Lower lobe of right lung (tissue), 2 donors: ENCODE measurements around the gene CUBN. TPM values are rescaled to one million over a fixed set of nuclear protein-coding genes. Genes with fewer than 3 reads are reported as not detected.
A peak's percentile ranks its signal among the peaks of the same experiment; 100 is the strongest.

Experiments used
- ATAC-seq, 2 donors: fragments of 200-7000 bp; cut with Tn5 transposase; one replicate each; pipeline ENCODE4 v1.9.1; 2020 to 2022; ENCODE audit warnings: mild to moderate bottlenecking in 2 of 2, moderate library complexity in 2 of 2
- DNase-seq: peaks from one replicate; pipeline ENCODE4 v3.0.0-alpha.2; 2020
- H3K27ac ChIP-seq: fragments of 200-600 bp; one replicate; pipeline ENCODE4 v1.8.0; 2022
- H3K27me3 ChIP-seq: fragments of 200-600 bp; one replicate; pipeline ENCODE4 v1.8.0; 2022; ENCODE audit warnings: low read depth
- H3K36me3 ChIP-seq: fragments of 200-600 bp; one replicate; pipeline ENCODE4 v1.8.0; 2022; ENCODE audit warnings: mild to moderate bottlenecking
- H3K4me1 ChIP-seq: fragments of 200-600 bp; one replicate; pipeline ENCODE4 v1.8.0; 2022
- H3K4me3 ChIP-seq: fragments of 200-600 bp; one replicate; pipeline ENCODE4 v1.8.0; 2022; ENCODE audit warnings: mild to moderate bottlenecking
- H3K9me3 ChIP-seq: fragments of 200-600 bp; one replicate; pipeline ENCODE4 v1.8.0; 2022
- intact Hi-C: fragments of 100-400 bp; cut with DNase I; formaldehyde crosslinking; loops from one replicate; pipeline ENCODE4 v1.11.0; 2022
- total RNA-seq: library from RNA; stranded (reverse); fragmentation: NEBNext Ultra II Directional; extraction: Animal tissue kit (Norgen Biotek cat#: 25700); gene quantifications from one replicate; pipeline ENCODE4 v1.2.1, GENCODE V29; 2021
- TF ChIP-seq, protein P1 (sequence below): fragments of 200-600 bp; IDR thresholded peaks from one replicate; pipeline ENCODE4 v1.8.0; 2022; ENCODE audit warnings: antibody characterized with exemption, mild to moderate bottlenecking
- donor health status: DM: no; HTN: yes; CAD: no; lungs with severe emphysema.

The CUBN gene
- total RNA-seq, 1 donor from 2014 or later = 2.2 TPM

DNA sequence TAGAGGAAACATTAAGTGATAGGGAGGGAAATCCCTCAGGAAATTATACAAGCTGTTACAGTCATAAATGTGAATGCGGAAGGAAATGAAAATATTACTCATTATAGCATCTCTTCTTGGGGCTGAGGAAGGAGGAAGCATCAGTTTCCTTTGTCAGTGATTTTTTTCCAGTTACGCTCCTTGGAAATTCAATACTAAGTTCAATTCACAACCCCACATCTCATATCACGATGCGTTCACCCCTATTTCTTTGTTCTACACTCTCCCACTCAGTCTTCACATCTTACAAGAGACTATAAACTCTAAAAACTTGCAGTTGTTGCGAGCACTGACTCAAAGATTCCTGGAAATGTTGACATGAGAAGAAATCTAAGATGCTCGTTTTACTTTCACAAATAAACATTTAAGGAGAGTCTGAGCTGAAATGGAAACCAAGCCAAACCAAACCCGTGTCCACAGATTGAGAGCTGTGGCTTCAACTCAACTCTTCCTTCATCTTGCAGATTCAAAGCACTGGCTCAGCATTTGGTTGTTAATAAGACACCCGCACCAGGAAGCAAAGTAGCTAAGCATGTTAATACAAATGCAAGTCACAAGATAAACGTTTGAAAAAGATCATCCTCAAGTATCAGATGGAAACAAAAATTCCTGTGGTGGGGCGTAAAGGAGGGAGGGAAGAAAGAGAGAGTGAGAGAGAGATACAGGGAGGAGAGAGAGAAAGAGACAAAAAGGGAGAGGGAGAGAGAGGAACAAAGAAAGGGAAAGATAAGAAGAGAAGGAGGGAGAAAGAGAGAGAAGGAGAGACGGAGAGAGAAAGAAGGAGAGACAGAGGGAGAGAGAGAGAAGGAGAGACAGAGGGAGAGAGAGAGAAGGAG, 162.4 kb downstream of the CUBN start:
- no peak overlapping the region for H3K27ac ChIP-seq
- ATAC-seq (no peak), DNase-seq (no peak)
- no peaks in the 10 kb centered on the region for H3K36me3 ChIP-seq
- intact Hi-C loops = no loop called here
- no peak overlapping the region for H3K4me3 ChIP-seq
- H3K9me3 ChIP-seq = no peaks in the 10 kb centered on the region
- TF ChIP-seq, protein P1, sequence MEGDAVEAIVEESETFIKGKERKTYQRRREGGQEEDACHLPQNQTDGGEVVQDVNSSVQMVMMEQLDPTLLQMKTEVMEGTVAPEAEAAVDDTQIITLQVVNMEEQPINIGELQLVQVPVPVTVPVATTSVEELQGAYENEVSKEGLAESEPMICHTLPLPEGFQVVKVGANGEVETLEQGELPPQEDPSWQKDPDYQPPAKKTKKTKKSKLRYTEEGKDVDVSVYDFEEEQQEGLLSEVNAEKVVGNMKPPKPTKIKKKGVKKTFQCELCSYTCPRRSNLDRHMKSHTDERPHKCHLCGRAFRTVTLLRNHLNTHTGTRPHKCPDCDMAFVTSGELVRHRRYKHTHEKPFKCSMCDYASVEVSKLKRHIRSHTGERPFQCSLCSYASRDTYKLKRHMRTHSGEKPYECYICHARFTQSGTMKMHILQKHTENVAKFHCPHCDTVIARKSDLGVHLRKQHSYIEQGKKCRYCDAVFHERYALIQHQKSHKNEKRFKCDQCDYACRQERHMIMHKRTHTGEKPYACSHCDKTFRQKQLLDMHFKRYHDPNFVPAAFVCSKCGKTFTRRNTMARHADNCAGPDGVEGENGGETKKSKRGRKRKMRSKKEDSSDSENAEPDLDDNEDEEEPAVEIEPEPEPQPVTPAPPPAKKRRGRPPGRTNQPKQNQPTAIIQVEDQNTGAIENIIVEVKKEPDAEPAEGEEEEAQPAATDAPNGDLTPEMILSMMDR = no peak
- peaks cover 28% of the 10 kb centered on the region for H3K4me1 ChIP-seq
- no peaks in the 10 kb centered on the region for H3K27me3 ChIP-seq

DNA sequence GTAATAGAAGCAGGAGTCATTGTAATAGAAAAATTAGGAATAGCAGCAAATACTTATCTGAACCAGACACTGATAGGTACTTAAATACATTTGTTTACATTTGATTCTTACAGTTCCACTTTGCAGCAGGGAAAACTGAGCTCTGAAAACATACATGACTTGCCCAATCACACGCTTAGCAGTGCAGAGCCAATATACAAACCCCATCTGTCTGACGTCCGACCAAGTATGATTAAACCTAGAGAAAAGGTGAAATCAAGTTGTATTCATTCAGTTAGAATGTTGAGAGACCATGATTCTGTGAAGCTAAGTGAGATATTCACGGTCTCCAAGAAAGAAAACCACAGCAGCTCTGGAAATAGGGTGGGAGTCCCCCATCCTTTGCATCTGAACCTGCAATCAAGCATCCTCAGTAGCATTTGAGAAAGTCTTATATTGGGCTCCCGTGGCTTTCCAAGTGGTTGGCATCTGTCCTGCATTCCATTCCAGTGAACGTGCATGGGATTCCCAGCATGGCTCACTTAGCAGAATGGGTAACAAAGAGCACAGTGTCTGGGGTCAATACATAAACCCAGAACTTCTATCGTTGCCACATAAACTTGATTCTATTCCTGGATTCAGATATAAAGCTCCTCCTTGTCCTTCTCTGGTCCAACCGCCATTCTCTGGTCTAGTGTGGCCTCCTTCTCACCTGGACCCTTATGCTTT, 163.7 kb downstream of the CUBN start:
- TF ChIP-seq, protein P1 = no peak
- H3K36me3 ChIP-seq = no peaks in the 10 kb centered on the region
- no peak overlapping the region for H3K4me3 ChIP-seq
- no peaks in the 10 kb centered on the region for H3K9me3 ChIP-seq
- peak; percentile 72 to 89 for ATAC-seq
- intact Hi-C loops = no loop called here
- H3K27ac ChIP-seq = no peak overlapping the region
- H3K27me3 ChIP-seq = no peaks in the 10 kb centered on the region
- DNase-seq = no peak
- peaks cover 28% of the 10 kb centered on the region for H3K4me1 ChIP-seq

DNA sequence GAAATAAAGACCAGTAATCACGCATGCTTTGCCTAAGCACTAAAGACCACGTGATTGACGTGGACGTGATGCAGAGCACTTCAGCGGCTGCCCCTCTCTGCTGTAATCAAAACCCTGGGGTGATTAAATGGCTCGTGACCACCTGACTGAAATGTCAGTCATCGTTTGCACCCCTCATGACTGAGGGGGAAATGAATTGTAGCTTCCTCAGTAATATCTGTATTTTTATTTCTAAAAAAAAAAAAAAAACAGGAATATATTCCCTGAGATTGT, 164.3 kb downstream of the CUBN start:
- no peaks in the 10 kb centered on the region for H3K36me3 ChIP-seq
- H3K27me3 ChIP-seq = no peaks in the 10 kb centered on the region
- no peak overlapping the region for H3K4me3 ChIP-seq
- no peak overlapping the region for H3K27ac ChIP-seq
- ATAC-seq (no peak), DNase-seq (no peak)
- intact Hi-C loops = no loop called here
- TF ChIP-seq, protein P1 = no peak
- H3K9me3 ChIP-seq = no peaks in the 10 kb centered on the region
- H3K4me1 ChIP-seq = peaks cover 28% of the 10 kb centered on the region

DNA sequence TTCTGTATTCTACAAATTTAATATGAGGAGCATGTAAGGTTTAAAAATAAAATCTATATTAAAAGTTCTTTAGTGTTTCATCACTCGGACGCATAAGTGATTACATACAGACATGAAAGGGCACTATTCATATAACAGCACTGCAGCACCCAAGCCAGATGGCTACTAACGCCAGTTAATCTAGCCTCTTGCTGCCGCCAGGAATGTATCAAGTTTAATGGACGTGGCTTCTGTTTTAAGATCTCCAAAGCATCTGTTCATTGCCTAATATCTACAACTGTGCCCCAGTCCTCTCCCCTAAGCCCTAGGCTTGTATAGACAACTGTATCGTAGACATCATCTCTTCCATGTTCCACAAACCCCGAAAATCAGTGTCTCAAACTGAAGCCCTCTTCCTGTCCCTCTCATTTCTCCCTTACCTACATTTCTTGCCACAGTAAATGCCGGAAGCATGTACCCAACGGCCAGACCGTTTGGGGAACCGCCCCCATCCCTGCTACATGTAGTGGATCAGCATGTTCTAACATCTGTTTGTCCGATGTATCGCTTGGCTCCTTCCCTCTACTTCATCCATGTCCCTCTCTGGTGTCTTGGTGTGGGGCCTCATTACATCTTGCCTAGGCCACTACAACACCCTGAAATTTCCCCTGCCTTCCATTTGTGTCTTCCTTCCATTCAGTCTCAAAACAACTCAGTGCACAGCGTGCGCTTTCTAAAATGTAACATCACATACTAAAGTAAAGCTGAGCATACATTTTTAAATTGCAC, 164.9 kb downstream of the CUBN start:
- ATAC-seq = no peak
- no peak for DNase-seq
- no peaks in the 10 kb centered on the region for H3K36me3 ChIP-seq
- no peaks in the 10 kb centered on the region for H3K9me3 ChIP-seq
- no peaks in the 10 kb centered on the region for H3K27me3 ChIP-seq
- no peak overlapping the region for H3K27ac ChIP-seq
- H3K4me3 ChIP-seq = no peak overlapping the region
- TF ChIP-seq, protein P1 = no peak
- intact Hi-C loops = no loop called here
- peaks cover 28% of the 10 kb centered on the region for H3K4me1 ChIP-seq

DNA sequence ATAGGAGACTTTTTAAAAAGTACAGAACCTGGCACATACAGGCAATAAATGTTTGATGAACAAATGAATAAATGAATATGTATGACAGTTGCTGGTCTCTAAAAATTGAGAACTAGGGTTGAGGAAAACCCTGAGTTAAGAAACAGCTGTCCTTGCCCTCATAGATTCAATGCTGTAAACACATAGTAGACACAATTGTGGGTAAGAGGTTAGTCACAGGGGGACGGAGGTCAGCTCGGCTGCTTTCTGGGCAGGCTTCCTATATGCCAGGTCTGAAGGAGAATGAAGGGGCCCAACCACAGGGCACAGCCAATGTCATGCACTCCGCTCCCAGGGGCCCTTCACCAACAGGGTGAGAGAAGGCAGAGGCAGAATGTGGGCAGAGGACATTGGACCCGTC, 169.1 kb downstream of the CUBN start:
- DNase-seq = no peak
- Histone ChIP-seq H3K9me3 (no peaks in the 10 kb centered on the region), H3K36me3 (no peaks in the 10 kb centered on the region), H3K27me3 (no peaks in the 10 kb centered on the region), H3K4me1 (no peaks in the 10 kb centered on the region), H3K4me3 (no peak overlapping the region), H3K27ac (no peak overlapping the region)
- TF ChIP-seq, protein P1 = no peak
- no peak for ATAC-seq
- intact Hi-C loops = no loop called here
